NB4 (cell line): ENCODE measurements around the gene CFAP57.

Source experiments
- DNase-seq: peaks from one replicate; pipeline ENCODE4 v3.0.0; 2010; ENCODE audit warnings: low read depth
- H3K4me3 ChIP-seq: one replicate; pipeline ENCODE4 v1.5.1; 2011; ENCODE audit warnings: mild to moderate bottlenecking, low read depth, low read length, moderate library complexity
- MYC ChIP-seq: IDR thresholded peaks from 2 replicates; pipeline ENCODE4 v1.6.1; 2011; ENCODE audit warnings: low read depth, low read length
- POLR2A ChIP-seq: IDR thresholded peaks from 2 replicates; pipeline ENCODE4 v1.6.1; 2011; ENCODE audit warnings: mild to moderate bottlenecking; ENCODE audit not compliant: insufficient read length; ENCODE audit errors: extremely low read depth
- TF ChIP-seq, protein P1 (sequence below): IDR thresholded peaks from one replicate; pipeline ENCODE4 v1.5.1; 2012; ENCODE audit warnings: low read depth, low read length
- TF ChIP-seq, protein P2 (sequence below): IDR thresholded peaks from 2 replicates; pipeline ENCODE4 v1.6.1; 2011; ENCODE audit warnings: low read depth, low read length

The CFAP57 gene

DNA sequence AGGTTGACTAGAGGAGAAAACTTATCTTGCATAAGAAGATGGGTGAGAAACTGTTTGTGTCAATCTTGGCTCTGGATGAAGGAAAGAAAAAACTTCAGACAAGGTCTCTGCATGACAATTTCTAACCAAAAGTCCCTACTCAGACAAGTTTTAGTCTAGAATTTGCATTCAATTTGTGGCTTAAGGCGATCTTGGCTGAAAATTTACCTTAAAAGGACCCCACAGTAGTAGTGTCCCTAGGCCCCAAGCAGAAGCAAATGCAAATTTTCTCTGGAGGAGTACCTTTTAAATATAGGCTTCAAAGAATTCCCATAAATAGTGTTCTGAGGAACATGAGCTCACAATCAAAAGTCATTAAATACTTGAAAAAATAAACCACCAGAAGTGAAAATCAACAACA, 80.1 kb downstream of the CFAP57 start:
- TF ChIP-seq MYC (no peak), POLR2A (no peak)
- TF ChIP-seq, protein P1, sequence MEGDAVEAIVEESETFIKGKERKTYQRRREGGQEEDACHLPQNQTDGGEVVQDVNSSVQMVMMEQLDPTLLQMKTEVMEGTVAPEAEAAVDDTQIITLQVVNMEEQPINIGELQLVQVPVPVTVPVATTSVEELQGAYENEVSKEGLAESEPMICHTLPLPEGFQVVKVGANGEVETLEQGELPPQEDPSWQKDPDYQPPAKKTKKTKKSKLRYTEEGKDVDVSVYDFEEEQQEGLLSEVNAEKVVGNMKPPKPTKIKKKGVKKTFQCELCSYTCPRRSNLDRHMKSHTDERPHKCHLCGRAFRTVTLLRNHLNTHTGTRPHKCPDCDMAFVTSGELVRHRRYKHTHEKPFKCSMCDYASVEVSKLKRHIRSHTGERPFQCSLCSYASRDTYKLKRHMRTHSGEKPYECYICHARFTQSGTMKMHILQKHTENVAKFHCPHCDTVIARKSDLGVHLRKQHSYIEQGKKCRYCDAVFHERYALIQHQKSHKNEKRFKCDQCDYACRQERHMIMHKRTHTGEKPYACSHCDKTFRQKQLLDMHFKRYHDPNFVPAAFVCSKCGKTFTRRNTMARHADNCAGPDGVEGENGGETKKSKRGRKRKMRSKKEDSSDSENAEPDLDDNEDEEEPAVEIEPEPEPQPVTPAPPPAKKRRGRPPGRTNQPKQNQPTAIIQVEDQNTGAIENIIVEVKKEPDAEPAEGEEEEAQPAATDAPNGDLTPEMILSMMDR, result no peak
- TF ChIP-seq, protein P2, sequence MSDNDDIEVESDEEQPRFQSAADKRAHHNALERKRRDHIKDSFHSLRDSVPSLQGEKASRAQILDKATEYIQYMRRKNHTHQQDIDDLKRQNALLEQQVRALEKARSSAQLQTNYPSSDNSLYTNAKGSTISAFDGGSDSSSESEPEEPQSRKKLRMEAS, result no peak
- no peak overlapping the region for H3K4me3 ChIP-seq
- no peak for DNase-seq

DNA sequence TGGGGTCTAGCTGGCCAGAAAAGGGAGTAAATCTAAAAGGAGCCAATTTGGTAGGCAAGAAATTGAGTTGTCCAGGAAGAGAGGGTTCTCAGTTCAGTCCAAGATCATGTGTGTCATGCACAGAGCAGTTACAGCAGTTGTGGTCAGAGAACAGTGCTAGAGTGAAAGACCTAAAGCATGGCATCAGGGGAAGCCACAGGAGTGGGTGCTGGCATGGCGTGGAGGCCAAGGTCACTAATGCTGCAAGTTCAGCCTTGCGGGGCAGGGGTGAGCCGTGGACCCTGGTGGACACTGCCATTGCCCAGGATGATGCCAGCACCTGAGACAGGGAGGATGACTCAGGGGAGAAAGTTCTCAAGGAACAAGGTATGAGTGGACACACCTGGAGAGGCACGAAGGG, 81.0 kb downstream of the CFAP57 start:
- no peak overlapping the region for H3K4me3 ChIP-seq
- TF ChIP-seq, protein P2, result no peak
- TF ChIP-seq MYC (no peak), POLR2A (no peak)
- TF ChIP-seq, protein P1, result no peak
- DNase-seq, result no peak

DNA sequence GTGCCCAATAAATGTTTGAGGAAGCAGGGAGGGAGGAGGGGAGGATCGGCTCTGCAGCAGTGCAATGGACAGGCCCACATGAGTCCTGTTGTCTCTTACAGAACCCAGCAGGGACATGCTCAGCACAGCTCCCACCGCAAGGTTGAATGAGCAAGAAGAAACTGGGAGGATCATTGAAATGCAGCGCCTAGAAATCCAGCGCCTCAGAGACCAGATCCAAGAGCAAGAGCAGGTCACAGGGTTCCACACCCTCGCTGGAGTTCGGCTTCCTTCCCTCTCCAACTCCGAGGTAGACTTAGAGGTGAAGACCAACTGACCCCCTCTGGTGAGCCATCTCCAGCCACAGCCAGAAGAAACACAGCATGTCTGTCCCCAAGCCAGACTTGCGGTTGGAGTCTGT, 81.7 kb downstream of the CFAP57 start:
- H3K4me3 ChIP-seq, result no peak overlapping the region
- no peak for DNase-seq
- TF ChIP-seq, protein P2, result no peak
- TF ChIP-seq, protein P1, result no peak
- TF ChIP-seq MYC, result no peak

DNA sequence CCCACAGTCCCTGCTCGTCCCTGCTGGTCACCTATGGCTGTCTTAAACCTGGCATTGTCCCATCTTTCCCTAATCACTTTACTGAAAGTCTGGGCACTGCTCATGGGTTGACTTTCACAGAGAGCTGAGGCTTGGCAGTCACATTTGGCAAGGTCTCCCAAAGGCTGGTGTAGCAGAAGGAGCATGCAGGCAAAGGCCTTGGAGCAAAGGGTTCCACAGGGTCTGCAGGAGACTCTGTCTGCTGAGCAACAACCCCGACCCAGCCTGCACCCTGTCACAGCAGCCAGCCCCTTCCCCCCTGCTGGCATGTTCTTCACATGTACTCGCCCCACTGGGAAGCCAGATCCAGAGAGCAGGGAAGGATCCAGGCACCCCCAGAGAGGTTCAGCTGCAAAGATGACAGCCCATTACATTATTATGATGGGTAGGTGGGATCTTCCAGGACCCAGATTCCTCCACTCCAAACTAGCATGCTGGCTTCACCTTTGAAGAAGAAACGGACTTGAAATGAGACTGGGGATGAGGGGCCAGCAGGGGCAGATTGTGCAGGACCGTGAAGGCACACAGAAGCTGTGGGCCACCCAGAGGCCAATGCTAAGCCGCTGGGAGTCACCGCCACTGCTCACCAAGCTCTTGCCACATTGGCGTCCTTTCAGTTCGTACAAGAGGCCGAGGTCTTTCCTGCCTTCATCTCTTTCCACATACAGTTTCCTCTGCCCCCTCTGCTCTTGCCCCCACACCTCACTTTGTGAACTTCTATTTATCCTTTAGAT, 83.5 kb downstream of the CFAP57 start:
- TF ChIP-seq, protein P1, result no peak
- no peak for TF ChIP-seq POLR2A
- TF ChIP-seq MYC, result no peak
- TF ChIP-seq, protein P2, result no peak
- no peak overlapping the region for H3K4me3 ChIP-seq
- no peak for DNase-seq

DNA sequence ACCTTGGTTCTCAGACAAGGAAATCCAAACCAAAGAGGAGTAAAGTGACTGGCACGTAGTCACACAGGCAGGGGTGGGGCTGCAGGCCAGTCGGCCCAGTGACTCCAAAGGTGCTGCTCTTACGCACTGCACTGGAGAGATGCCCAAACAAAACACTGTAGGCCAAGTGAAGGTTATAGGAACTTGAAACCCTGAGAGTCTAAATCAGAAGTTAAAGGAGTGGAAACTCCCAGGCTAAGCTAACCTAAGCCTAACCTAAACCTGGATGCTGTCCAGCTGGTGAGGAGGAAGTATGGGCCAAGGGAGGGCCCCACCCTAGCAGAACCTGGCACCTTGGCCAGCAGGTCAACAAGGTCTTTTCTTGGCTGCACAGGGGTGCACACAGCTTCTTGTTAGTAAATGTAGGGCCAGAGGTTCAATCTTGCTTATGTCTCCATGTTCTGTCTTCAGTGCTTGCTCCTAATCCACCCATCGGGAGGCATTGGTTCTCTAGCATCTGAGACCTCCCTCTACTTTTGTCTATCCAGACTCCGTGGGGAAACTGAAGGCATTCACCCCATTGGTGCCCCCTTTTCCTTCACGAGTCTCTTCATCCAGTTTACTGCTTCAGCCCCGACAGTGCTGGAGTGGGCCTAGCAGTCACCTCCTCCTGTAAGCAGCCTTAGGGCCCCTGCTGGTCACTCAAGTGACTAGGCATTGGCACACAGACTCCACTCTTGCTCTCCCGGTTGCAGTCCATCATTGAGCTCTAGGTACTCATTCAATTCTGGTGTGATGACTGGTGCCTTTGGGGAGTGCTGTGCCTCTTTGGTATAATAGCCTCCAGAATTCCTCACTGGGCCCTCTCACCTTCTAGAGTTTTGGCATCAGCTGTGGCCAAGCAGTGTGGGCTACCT, 84.8 kb downstream of the CFAP57 start:
- no peak overlapping the region for H3K4me3 ChIP-seq
- TF ChIP-seq POLR2A, result no peak
- TF ChIP-seq MYC, result no peak
- TF ChIP-seq, protein P1, result no peak
- TF ChIP-seq, protein P2, result no peak
- no peak for DNase-seq
